ENCODE data around the gene EXOSC10. TPM values are rescaled to one million over a fixed set of nuclear protein-coding genes. Genes with fewer than 3 reads are reported as not detected.

Gene EXOSC10
- total and polyA plus RNA-seq, 2 of the 4 experiments (the other 2 are of a cell fraction): 64.5 to 66.0 TPM

GRCh38 chr1:11058595-11059154 is 41.0 kb downstream of the EXOSC10 start:
- Histone ChIP-seq H3K27me3 (ENCODE audit: control insufficient read depth, insufficient read depth, low read length) (no peaks in the 10 kb centered on the region), H3K27ac (ENCODE audit: insufficient read depth, low read length) (peak overlapping the region; percentile 70; the same call in 1 of the 2 replicates), H3K36me3 (ENCODE audit: control insufficient read depth, insufficient read depth, low read length) (peaks cover 21% of the 10 kb centered on the region), H3K79me1 (ENCODE audit: low read depth in 1 of 2, low read length in 2 of 2) (peaks cover 24 to 51% of the 10 kb centered on the region in 2 experiments), H2AFZ (replicated peaks; ENCODE audit: low read length, poor library complexity) (peak overlapping the region; percentile 94), H3K4me3 (ENCODE audit: insufficient read depth, low read depth, low read length) (peak overlapping the region; percentile 93), H2BK20ac (ENCODE audit: low read depth, low read length) (no peak overlapping the region), H4K20me1 (ENCODE audit: insufficient read depth, low read length) (peaks cover 14% of the 10 kb centered on the region), H4K8ac (ENCODE audit: low read depth in 2 of 2, low read length in 2 of 2) (peak overlapping the region; percentile 58 to 78; a peak in 2 of 4 replicates), H3K4me1 (ENCODE audit: control insufficient read depth, insufficient read depth, low read length) (peaks cover 8% of the 10 kb centered on the region), H2AK5ac (ENCODE audit: low read depth, low read length) (peak overlapping the region; percentile 96), H2AK9ac (replicated peaks; ENCODE audit: low read depth, low read length, poor library complexity) (peak overlapping the region; percentile 99), H4K91ac (ENCODE audit: insufficient read depth, low read depth, low read length) (no peak overlapping the region; the same call in 1 of the 2 replicates), H4K5ac (ENCODE audit: low read depth, low read length) (no peak overlapping the region), H3K9me3 (ENCODE audit: control insufficient read depth, insufficient read depth, low read length) (no peaks in the 10 kb centered on the region), H3K9me1 (ENCODE audit: insufficient read depth, low read length) (peaks cover 8% of the 10 kb centered on the region; the same call in 1 of the 2 replicates), H3K14ac (replicated peaks; ENCODE audit: low read depth, low read length) (peak overlapping the region; percentile 90), H2BK5ac (ENCODE audit: low read depth, low read length, poor library complexity, severe bottlenecking) (peak overlapping the region; percentile 54), H3K18ac (ENCODE audit: low read depth, low read length) (no peak overlapping the region), H3K9ac (ENCODE audit: low read depth, low read length) (peak overlapping the region; percentile 91), H2BK120ac (ENCODE audit: low read depth, low read length) (no peak overlapping the region), H3K4me2 (ENCODE audit: low read depth, low read length) (peak overlapping the region; percentile 93), H3K4ac (ENCODE audit: low read depth, low read length) (peak overlapping the region; percentile 85), H2BK15ac (ENCODE audit: low read depth, low read length) (no peak overlapping the region), H3K56ac (ENCODE audit: extremely low read depth, insufficient read depth, low read length) (peak overlapping the region; percentile 47), H3K23ac (ENCODE audit: low read depth, low read length) (peak overlapping the region; percentile 88)
- BruUV-seq (replicated peaks): no TSS peak
- dilution Hi-C loops (cut with HindIII; ENCODE audit: low sequenced_read_pairs, unreplicated experiment): no loop called here
- TF ChIP-seq MAFK (IDR thresholded peaks at IDR 0.05; ENCODE audit: low read depth, low read length) (no peak), USF2 (IDR thresholded peaks at IDR 0.05; ENCODE audit: low read depth, low read length) (no peak), NFE2L2 (IDR thresholded peaks at IDR 0.05; ENCODE audit: low read depth, low read length) (no peak), CTCF (conservative IDR thresholded peaks at IDR 0.05; ENCODE audit: low read depth, low read length) (no peak), FOS (IDR thresholded peaks at IDR 0.05; ENCODE audit: low read depth, low read length) (no peak), MAZ (IDR thresholded peaks at IDR 0.05; ENCODE audit: borderline replicate concordance, low read depth, low read length) (no peak), POLR2A (IDR thresholded peaks at IDR 0.05; ENCODE audit: low read depth, low read length) (no peak), RCOR1 (IDR thresholded peaks at IDR 0.05; ENCODE audit: insufficient replicate concordance, low read length) (no peak), SMC3 (IDR thresholded peaks at IDR 0.05; ENCODE audit: low read depth, low read length) (no peak), CEBPB (IDR thresholded peaks at IDR 0.05; ENCODE audit: low read depth, low read length) (no peak), MXI1 (IDR thresholded peaks at IDR 0.05; ENCODE audit: borderline replicate concordance, low read depth, low read length) (no peak), CHD1 (IDR thresholded peaks at IDR 0.05; ENCODE audit: low read depth, low read length) (no peak), RFX5 (IDR thresholded peaks at IDR 0.05; ENCODE audit: low read depth, low read length) (no peak), BHLHE40 (IDR thresholded peaks at IDR 0.05; ENCODE audit: low read depth, low read length) (no peak), RAD21 (IDR thresholded peaks at IDR 0.05; ENCODE audit: low read length) (no peak), ELK1 (IDR thresholded peaks at IDR 0.05; ENCODE audit: borderline replicate concordance, low read depth, low read length) (no peak)
- DNase-seq: no peak
- ChIA-PET CTCF (interaction anchor here (1.4 kb wide), 1 partner anchor 21 kb away, joined by 5 read pairs; no protein-coding TSS in a partner anchor), POLR2A (ENCODE audit: unreplicated experiment) (interaction anchor here (0.6 kb wide), 1 partner anchor 763 kb away, joined by 3 read pairs; no protein-coding TSS in a partner anchor)
- WGBS, 2 experiments (ENCODE audit: extremely low coverage in 2 of 2, insufficient read length in 1 of 2): 64% methylated on average over 15 of the region's 28 CpGs; no CpG with 5 or more reads in 1 of the 2 experiments
- intact Hi-C loops (cut with micrococcal nuclease): no loop called here
- ATAC-seq (ENCODE audit: low read depth): no peak
- in situ Hi-C loops (cut with MboI; ENCODE audit: low sequenced_read_pairs): no loop called here

Data from IMR-90 (cell line).